GM18867 (cell line): ENCODE measurements around the gene PTBP3.
"Not testable (repeated sequence)": the region's sequence is repeated elsewhere in the genome, so short reads cannot be mapped to it uniquely, and the experiment has no call there.

ENCODE experiments used
- ATAC-seq: cut with Tn5 transposase; IDR thresholded peaks from one replicate; pipeline ENCODE4 v1.9.1; 2021; ENCODE audit warnings: mild to moderate bottlenecking, moderate library complexity; ENCODE audit not compliant: unreplicated experiment

Gene PTBP3

DNA sequence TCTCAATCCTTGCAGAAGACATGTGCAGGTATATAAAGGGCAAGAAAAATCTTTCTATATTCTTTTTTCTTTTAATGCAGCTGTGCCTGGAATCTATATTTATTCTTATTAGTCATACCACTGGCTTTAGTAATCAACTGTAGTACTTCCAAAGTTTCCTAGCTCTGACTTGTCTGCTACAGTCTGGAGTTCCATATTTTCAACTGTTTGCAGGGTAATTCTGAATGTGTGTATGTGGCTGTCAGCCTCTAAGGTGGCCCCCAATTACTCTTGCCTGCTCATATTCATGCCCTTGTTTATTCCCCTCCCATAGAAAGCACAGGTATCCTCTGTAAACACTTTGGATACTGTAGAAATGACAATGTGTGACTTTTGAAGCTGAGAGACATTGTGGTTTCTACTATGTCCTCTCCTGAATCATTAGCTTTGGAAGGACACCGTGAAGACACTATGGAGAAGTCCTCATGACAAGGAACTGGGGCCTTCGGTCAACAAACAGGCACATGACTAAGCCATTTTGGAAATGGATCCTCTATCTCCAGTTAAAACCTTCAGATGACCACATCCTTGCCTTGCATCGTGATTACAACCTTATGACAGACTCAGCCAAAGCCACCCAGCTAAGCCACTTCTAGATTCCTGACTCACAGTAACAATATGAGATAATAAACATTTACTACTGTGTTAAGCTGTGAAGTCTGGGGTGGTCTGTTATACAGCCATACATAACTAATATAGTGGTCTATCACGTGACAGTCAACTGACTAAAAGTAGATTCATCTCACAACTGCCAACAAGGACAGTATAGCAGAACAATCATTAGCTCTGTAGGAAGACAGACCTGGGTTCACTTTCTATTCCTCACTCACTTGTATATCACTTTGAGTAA lies 108.8 kb downstream of the PTBP3 start:
- ATAC-seq: peak; percentile 60

DNA sequence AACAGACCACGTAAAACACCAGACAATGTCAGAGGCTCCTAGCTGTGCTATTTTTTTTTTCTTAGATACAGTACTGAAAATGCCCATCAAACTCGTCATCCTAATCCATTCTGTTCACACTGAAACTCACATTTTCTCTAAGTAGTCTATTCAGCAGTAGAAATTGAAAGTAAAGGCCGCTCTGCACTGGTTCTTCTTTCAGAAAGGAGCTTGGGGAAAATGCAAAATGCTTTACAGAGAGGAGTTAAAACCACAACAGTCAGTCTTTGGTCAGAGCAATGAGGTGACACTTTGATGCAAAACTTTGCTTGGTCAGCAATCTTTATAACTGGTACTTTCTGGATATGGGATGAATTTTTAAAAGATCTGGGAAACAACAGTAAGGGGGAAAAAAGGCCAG lies 114.5 kb downstream of the PTBP3 start:
- peak; percentile 96 for ATAC-seq

- ATAC-seq: no peak
Observed at GRCh38 chr9:112212926-112213325, 120.5 kb downstream of the PTBP3 start.

GRCh38 chr9:112207451-112207850 lies 126.0 kb downstream of the PTBP3 start:
- no peak for ATAC-seq

- ATAC-seq: no peak
Observed at GRCh38 chr9:112203536-112203935, 129.9 kb downstream of the PTBP3 start.

DNA sequence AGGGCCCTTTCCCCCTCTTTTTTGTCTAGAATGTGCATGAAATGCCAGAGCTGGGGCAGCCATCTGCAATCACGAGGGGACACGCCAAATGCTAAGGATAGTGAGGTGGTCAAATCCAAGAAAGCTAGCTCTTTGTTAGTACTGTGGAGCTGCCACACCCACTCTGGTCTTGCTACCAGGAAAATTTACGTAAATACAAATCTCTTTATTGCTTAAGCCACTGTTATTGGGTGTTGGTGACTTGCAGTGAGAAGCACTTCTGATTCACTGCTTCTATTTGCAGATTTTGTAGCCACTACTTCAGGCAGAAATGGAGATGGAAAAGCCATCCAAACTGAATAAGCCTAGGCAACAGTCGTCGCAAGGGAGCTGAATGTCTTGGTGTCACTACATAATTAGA lies 132.7 kb downstream of the PTBP3 start:
- ATAC-seq: no peak

GRCh38 chr9:112198646-112199045 lies 134.8 kb downstream of the PTBP3 start:
- no peak for ATAC-seq

- ATAC-seq: no peak
Observed at GRCh38 chr9:112194969-112195431, 138.4 kb downstream of the PTBP3 start.

DNA sequence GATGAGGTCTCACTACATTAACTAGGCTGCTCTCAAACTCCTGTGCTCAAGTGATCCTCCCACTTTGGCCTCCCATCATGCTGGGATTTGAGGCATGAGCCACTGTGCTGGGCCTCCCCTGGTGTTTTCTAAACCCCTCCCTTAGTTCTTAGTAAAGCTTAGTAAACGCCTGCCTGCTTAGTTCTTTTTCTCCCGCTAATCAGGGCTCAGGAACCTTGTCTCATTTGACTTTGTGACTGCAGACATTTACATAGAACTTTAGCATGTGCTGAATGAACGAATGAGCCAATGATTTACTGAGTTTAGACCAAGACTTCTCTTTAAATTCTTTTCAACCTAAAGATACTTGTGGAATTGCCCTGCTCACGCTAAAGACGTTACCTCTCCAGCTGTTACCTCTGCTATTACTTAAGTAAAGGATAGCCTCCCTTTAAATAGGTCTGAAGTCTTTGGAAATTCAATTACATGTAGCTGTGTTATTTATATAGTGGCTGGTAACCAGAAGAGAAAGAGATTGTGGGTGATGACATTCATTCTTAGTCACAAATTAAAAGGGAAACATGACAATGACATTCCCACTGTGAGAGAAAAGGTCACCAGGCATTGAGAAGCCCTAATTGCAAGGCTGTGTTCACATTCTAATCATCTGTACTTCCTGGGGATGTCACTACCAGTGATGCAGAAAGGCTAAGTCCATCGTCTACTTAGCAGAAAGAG lies 139.7 kb downstream of the PTBP3 start:
- no peak for ATAC-seq

DNA sequence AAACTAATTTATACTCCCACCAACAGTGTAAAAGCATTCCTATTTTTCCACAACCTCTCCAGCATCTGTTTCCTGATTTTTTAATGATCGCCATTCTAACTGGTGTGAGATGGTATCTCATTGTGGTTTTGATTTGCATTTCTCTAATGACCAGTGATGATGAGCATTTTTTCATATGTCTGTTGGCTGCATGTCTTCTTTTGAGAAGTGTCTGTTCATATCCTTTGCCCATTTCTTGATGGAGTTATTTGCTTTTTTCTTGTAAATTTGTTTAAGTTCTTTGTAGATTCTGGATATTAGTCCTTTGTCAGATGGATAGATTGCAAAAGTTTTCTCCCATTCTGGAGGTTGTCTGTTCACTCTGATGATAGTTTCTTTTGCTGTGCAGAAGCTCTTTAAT lies 143.1 kb downstream of the PTBP3 start:
- ATAC-seq: not testable (repeated sequence)

GRCh38 chr9:112188884-112189283 lies 144.5 kb downstream of the PTBP3 start:
- no peak for ATAC-seq

GRCh38 chr9:112187404-112187803 lies 146.0 kb downstream of the PTBP3 start:
- ATAC-seq: no peak

- ATAC-seq: no peak
Observed at GRCh38 chr9:112186695-112187094, 146.7 kb downstream of the PTBP3 start.

GRCh38 chr9:112184946-112185345 lies 148.5 kb downstream of the PTBP3 start:
- no peak for ATAC-seq

DNA sequence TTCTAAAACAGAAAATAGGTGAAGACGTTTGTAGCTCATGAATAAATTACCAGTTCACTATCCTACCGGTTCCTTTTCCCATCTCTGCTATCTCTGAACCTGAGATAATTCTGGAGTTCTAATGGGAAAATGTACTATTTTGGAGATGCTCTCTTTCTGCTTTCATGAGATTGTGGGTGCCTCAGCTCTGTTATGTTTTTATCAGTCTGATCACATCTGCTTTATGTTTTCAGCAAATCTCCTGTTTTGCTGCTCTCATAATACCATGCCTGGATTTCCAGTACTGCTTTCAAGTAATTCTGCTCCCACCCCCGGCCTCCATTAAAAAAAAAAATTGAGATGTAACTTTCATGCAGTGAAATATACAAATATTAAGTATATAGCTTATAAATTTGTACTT lies 149.2 kb downstream of the PTBP3 start:
- no peak for ATAC-seq

GRCh38 chr9:112180387-112180881 lies 153.0 kb downstream of the PTBP3 start:
- no peak for ATAC-seq

DNA sequence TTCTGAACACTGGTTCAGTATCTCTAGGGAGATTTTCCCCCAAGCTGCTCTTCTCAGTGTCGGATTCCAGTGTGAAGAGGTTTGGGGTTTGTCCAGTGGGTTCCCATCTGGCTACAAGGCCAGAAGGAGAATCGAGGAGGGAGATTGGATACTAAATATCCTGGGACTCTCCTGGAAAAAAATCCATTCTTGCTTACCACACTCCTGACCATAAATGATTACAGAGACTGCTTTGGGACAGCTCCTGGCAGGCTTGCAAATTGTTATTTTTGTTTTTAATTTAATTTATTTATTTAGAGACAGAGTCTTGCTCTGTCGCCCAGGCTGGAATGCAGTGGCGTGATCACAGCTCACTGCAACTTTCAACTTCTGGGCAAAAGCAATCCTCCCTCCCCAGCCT lies 153.6 kb downstream of the PTBP3 start:
- no peak for ATAC-seq

GRCh38 chr9:112176524-112176923 lies 156.9 kb downstream of the PTBP3 start:
- no peak for ATAC-seq

DNA sequence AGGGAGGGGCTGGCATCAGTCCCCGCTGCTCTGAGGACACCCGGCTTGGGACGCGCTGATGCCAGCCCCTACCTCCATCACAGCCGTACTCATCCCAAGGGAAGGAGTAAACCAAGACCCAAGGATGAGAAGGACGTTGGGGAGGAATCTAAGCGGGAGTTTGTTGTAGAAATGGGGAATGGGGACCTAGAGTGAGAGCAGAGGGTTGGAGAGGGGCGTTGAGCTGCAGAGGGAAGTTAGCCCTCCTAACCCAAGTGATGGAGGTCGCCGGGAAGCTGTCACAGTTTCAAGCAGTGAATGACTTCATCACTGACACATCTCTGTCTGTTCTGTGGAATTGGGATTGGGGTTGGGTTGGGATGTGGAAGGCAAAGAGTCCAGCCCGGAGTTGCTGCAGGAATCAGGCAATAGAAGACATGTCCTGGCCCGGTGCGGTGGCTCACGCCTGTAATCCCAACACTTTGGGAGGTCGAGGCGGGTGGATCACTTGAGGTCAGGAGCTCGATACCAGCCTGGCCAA lies 157.6 kb downstream of the PTBP3 start:
- no peak for ATAC-seq

GRCh38 chr9:112174965-112175795 lies 158.2 kb downstream of the PTBP3 start, which contains the start of gene SUSD1:
Gene SUSD1, minus strand, starts transcription at chr9:112175297. Its CDS starts 62 bp downstream, at chr9:112175235.
- peak; percentile 62 for ATAC-seq
